Activated effector memory CD4-positive, alpha-beta T cell treated with Interleukin-2 at 50 U/mL for 16 hours (primary cell): Measurements from ENCODE around the gene ZSWIM2.
"Not testable (repeated sequence)": the region's sequence is repeated elsewhere in the genome, so short reads cannot be mapped to it uniquely, and the experiment has no call there.

Experiments used
- DNase-seq: peaks from one replicate; pipeline ENCODE4 v3.0.0-alpha.2; 2020

Gene ZSWIM2, protein sequence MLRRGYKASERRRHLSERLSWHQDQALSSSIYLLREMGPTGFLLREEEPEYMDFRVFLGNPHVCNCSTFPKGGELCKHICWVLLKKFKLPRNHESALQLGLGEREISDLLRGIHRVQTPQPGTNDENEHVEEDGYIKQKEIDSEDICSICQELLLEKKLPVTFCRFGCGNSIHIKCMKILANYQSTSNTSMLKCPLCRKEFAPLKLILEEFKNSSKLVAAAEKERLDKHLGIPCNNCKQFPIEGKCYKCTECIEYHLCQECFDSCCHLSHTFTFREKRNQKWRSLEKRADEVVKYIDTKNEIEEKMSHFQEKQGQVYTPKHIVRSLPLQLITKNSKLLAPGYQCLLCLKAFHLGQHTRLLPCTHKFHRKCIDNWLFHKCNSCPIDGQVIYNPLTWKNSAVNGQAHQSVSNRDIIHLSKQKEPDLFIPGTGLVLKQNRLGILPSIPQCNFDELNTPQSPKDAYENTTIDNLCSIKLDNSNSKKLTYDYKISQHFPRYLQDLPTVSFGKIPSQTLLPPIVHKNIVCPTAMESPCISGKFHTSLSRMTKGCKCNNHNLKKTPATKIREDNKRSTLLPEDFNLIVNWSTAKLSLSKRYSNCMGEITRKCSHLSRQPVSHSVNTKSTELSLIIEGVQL

GRCh38 chr2:186848873-186849578, at the start of gene ZSWIM2:
Gene ZSWIM2, minus strand, starts transcription at chr2:186849170. Its CDS starts 40 bp downstream, at chr2:186849130.
- no peak for DNase-seq

DNA sequence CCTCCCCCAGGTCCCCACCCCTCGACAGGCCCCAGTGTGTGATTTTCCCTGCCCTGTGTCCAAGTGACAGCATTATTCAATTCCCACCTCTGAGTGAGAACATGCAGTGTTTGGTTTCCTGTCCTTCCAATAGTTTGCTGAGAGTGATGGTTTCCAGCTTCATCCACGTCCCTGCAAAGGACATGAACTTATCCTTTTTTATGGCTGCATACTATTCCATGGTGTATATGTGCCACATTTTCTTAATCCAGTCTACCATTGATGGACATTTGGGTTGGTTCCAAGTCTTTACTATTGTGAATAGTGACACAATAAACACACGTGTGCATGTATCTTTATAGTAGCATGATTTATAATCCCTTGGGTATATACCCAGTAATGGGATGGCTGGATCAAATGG, 47.2 kb upstream of the ZSWIM2 start:
- not testable (repeated sequence) for DNase-seq

- DNase-seq, result no peak
Observed at GRCh38 chr2:186895451-186895850, 46.5 kb upstream of the ZSWIM2 start.

GRCh38 chr2:186894478-186894877, 45.5 kb upstream of the ZSWIM2 start:
- DNase-seq, result no peak

GRCh38 chr2:186892821-186893220, 43.9 kb upstream of the ZSWIM2 start:
- no peak for DNase-seq

DNA sequence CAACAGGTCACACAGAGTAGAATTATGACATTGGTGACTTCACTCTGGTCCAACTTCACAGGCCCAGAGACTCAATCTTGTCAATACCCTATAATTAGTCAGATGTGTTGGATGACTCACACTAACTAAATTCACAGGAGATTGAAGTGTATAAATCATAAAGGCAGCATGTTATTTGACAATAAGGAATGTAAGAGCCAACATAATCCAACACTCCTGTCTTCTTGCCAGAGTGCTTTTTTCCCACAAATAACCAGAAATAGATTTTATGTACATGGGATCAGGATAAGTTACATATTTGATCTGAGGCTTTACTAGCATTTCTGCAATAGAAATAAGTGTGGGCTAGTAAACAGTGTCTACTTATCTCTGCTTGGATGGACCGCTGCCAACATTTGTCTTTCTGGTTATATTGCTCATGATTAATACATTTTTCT, 42.2 kb upstream of the ZSWIM2 start:
- no peak for DNase-seq

DNA sequence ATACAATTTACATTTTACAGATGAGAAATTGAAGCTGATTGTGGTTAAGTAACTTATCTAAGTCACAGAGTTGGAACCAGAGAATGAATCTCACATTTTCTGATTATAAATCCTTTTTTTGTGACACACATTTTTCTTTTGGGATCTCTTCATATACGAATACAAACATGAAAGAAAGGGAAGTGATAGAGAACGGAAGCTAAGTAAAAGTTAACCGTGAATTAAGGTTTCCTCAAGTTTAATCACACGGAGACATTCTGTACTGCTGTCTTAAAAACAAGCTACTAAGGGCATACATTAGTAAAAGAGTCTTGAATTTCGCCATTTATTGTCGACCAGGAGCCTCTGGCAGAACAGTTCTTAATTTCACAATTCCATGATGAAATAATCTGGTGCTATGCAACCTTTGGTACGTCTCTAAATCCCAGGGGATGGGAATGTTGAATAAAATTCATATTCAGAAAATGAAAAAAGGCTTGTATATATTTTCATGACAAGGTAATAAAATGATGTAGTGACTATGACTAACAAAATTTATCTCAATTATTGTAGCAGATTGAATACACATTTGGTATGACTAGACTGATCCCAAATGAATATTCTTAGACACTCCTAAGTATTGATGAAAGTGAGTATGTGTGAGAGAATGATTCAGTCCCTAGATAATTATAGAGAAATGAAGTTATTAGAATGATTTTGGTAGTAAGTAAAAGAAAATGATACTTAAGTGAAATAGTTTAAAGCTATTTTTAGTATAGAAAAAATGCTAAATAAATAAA, 40.3 kb upstream of the ZSWIM2 start:
- DNase-seq, result no peak

GRCh38 chr2:186887107-186888090, 38.4 kb upstream of the ZSWIM2 start:
- no peak for DNase-seq

GRCh38 chr2:186884587-186884986, 35.6 kb upstream of the ZSWIM2 start:
- DNase-seq, result no peak

- no peak for DNase-seq
Observed at GRCh38 chr2:186883666-186884065, 34.7 kb upstream of the ZSWIM2 start.

DNA sequence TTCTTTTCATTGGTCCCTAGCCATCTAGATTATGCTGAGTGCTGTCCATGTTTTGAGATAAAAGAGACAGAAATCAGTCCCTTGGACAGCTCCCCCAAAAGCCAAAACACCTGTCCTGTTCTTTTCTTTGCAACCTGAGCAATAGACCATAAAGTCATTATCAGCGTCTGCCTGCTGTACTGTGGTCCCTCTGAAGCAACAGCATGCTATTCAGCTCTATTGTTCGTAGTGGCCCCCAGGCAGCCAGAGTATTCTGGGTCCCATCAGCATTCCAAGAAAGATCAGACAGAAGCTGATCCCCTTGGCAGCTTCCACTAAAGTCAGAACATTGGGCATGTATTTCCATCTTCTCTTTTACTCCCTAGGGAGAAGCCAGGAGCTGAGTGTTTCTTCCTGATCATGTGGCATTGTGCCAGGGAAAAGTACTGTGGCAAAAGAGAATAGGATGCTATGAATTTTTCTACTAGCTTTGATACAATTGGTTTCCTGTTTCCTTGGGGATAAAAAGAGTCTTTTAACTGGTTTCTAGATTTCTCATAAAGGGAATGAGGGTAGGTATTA, 33.6 kb upstream of the ZSWIM2 start:
- DNase-seq, result no peak

GRCh38 chr2:186881660-186882059, 32.7 kb upstream of the ZSWIM2 start:
- DNase-seq, result no peak

- DNase-seq, result no peak
Observed at GRCh38 chr2:186879312-186879711, 30.3 kb upstream of the ZSWIM2 start.

DNA sequence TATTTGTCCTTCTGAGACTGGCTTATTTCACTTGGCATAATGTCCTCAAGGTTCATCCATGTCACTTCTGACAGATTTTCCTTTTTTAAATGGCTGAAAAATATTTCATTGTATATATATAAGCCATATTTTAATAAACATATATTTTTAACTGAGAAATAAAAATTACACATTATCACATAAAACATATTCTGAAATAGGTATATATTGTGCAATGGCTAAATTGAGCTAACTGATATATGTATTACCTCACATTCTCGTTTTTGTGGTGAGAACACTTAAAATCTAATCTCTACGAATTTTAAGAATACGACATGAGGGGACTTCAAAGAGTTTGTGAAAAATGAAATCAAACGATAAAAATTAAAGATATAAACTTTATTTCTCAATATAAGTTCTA, 25.7 kb upstream of the ZSWIM2 start:
- DNase-seq, result no peak

DNA sequence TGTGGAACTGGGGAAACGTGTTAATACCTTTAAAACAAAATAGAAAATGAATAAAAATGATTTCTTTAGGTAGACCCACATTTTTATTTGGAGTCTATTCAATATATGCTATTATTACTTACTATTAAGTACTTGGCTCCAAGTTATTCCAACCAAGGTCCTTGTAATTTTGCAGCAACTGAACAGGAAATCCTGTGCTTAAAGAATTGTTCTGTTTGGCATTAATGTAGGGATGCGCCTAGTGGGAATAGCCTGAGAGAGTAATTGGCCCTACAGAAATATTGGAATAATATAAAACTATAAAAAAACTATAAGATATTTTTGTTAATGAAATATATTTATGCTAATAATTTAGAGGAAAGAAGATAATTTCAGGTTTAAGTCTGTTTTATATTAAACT, 22.9 kb upstream of the ZSWIM2 start:
- no peak for DNase-seq

DNA sequence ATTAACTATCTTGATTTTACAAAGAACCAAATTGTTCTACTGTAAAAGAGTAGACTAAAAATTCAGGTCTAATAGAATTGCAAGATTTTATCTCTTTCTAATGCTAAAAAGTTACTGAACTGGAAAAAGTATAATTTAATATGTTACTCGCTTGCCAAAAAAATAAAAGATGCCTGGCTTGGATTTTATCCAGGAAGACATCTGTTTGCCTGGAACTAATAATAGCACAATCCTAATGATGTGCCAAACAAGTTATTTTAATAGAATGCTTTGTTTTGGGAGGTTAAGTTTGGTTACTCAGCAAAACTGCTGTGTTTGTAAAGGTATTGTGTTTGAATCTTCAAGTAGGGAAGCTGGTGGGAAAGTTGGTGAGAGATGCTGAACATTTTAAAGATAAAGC, 19.4 kb upstream of the ZSWIM2 start:
- no peak for DNase-seq

DNA sequence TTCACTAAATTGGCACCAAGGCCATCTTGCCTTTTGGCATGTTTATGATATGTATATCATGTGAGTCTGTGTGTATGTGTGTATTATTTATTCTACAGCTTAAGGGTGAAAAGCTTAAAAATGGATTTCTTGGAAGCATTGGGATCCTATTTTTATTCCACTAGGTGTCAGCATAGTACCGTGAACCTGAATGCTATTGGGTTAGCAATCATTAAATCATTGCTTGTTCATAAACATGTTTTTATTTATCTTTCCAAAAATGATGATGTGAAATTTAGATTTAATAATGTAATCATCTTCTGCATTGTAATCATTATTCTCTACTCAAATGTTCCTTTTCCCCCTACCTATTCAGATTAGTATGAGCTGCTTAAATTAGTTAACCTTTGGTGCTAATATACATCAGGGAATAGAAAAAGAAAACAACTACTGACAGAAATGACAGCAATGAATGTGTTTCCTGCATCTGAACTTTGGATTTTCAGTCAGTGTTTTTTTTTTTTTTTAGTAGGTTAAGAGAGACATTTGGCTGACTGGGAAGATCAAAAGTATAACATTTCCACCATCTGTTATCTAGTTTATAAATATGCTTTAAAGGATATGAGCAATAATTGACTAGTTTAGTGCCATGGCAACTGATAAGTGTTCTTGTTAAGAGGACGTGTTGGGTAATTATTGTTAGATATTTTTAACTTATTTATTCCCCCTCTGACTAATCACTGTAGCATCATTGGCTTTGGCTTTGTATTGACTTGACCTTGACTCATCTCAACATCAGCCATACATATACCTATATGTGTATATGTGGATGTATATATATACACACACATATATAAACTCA, 14.1 kb upstream of the ZSWIM2 start:
- no peak for DNase-seq

GRCh38 chr2:186855216-186855615, 6.2 kb upstream of the ZSWIM2 start:
- DNase-seq, result no peak

DNA sequence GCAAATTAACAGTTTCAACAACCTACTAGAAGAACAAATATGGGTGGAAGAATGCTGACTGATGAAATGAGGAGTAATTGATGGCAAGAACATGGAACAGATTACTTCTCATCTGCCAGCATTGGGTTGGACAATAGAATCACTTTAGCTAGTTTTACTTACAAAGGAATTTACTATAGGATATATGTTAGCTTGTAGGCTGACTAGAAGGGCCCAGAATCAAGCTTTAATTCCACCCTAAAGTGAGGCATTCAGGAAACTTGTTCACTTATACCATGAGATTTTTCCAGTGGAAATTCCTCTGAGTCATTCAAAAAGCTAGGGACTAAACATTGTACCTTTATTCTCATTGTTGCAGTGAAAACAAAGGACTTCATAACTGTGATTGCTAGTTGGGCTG, 5.0 kb upstream of the ZSWIM2 start:
- DNase-seq, result no peak

- no peak for DNase-seq
Observed at GRCh38 chr2:186852508-186852907, 3.5 kb upstream of the ZSWIM2 start.
